ENCODE results near the gene KIAA0753.
A peak's percentile ranks its signal among the peaks of the same experiment; 100 is the strongest.

Gene KIAA0753

DNA sequence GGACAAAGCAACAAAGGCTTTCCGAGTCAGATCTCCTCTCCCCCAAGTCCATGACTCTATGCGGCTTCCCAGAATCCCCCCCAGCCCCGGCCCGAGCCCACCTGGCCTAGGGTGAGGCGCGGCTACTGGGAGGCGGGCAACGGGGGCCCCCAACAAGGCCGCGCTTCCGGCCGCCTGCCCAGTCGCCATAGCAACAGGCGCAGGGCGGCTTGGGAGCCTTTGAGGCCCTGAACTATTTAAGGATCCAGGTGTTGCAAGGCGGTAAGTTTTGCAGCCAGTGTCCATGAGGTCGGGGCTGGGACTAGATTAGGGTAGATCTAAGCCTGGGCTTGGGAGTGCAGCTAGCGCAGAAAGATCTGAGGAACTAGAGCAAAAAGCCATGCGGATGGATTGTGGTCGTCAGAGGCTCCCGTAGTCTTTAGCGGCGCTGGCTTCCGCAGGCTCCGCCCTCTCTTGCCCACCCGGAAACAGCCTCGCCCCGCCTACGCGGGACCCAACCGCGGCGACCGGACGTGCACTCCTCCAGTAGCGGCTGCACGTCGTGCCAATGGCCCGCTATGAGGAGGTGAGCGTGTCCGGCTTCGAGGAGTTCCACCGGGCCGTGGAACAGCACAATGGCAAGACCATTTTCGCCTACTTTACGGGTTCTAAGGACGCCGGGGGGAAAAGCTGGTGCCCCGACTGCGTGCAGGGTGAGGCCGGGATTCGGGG is at the start of gene KIAA0753, which contains the start of gene TXNDC17:
TSS of gene KIAA0753 (minus strand) at position 176 of the 711 bp plus-strand sequence. CDS start 5,608 bp downstream, outside the sequence.
TSS of gene TXNDC17 (plus strand) at position 525 of the 711 bp plus-strand sequence. CDS start at position 548, 23 bp downstream.
- DNase-seq (ENCODE audit: low spot score), result peak; percentile 89

DNA sequence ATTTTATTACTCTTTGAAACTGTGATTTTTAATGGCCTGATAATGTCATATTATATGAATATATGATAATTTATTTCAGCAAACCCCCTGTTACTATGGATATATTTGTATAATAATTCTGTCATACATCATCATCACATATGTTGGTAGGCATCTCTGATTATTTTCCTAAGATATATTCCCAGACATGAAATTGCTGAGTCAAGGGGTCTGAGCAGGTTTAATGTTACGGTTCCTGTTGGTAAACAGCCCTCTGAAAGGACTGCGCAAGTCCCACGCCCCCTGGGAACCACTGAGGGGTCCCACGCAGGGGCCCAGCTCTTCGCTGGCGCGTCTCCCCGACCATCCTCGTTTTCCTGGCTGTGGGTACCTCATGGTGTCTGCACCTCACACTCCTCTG is 48.4 kb upstream of the KIAA0753 start:
- no peak for DNase-seq (ENCODE audit: low spot score)

DNA sequence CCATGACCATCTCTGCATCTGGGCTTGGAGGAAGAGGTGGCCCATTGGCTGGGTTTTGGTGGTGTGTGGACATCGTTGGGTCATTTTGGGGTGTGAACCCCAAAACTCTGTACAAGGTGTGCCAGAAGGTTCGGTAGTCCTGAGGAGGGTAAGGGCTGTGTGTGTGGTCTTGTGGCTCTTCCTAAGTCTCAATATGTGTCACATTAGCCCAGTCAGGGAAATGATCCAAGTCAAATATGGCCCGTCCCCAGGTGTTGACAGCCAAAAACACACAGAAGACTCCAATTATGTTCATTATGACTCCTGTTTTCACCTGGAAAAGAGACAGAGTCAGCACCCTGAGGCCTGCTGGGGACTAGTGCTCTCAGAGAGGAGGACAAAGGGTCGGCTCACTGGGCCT is 45.5 kb upstream of the KIAA0753 start:
- DNase-seq (ENCODE audit: low spot score), result no peak

DNA sequence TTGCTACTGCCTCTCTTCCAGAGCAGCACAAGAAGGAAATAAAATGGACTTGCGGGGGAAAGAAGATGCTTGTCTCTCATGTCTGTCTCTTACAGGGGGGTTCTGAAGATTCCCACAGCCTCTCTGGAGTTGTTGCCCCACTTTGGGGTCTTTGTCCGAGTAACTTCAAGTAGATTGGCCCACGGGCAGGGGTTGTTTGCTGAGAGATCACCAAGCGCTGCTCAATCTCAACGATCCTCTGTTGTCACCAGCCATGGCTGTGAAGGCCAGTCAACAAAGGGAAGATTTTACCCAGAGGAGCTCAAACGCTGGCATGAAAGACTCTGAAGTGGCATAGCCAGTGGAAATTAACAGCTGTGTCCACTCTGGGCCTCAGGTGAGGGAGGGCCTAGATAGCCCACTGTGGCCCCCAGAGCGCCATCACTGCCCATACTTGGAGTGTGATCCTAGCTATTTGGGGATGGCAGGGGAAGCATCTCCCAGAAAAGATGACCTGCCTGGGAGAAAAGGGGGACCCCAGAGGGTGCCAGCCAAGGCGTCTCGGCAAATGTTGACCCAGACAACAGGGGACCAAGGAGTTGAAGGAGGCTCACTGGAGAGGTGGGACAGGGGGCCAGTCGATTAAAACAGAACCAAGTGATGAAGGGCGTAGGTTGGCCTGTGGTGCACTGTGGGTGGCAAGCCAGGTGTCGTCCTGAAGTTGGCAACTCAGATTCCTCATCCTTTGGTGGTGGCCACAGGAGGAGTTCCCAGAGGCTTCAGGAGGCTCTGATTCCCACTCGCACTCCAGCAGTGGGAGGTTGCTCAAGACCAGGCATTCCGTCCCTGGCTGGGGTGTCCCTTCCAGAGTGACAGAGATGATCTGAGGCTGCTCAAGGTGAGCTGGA is 44.6 kb upstream of the KIAA0753 start:
- no peak for DNase-seq (ENCODE audit: low spot score)

DNA sequence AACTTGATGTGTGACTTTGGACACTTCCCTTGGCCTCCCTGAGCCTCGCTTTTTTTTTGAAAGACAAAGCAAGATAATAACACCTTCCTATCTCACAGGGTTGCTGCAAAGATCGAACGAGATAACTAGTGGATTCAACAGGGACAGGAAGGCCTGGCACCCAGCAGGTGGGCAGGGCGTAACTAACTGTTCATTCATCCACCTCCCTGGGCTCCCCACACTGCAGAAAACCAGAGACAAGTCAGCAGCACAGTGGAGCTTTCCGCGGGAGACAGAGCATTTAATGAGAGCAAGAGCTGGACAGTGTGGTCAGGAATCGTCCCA is 43.9 kb upstream of the KIAA0753 start:
- DNase-seq (ENCODE audit: low spot score), result no peak

DNA sequence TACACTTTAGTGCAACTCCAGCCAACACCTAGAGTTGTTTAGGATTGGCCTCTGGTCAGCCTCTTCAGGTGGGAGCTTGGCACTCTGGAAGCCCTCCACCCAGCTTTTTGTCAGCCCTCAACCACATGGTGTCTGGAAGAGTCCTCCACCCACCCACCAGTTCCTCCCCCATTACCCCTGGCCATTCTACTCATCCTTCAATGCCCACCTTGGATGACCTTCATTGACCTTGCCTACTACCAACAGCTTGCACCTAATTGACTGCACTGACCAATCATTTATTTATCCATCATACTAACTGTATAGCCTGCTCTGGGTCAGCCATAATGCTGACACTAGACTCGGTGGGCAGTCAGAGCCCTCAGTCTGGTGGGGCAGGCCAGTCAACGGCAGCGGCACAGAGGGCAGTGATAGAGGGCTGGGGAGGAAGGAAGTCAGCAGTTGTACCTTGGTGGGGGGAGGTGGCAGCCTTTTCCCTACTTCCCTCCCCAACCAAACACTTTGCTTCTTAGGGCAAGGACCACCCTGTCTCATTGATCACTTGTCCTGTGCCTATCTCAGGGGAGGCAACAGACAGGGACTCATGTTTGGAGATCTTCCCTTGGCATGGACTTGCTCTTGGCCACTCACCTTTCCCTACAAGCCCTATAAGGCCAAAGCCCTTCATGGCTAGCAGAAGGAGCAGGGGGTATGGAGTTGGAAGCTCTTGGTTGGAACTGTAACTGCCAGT is 43.4 kb upstream of the KIAA0753 start:
- no peak for DNase-seq (ENCODE audit: low spot score)

DNA sequence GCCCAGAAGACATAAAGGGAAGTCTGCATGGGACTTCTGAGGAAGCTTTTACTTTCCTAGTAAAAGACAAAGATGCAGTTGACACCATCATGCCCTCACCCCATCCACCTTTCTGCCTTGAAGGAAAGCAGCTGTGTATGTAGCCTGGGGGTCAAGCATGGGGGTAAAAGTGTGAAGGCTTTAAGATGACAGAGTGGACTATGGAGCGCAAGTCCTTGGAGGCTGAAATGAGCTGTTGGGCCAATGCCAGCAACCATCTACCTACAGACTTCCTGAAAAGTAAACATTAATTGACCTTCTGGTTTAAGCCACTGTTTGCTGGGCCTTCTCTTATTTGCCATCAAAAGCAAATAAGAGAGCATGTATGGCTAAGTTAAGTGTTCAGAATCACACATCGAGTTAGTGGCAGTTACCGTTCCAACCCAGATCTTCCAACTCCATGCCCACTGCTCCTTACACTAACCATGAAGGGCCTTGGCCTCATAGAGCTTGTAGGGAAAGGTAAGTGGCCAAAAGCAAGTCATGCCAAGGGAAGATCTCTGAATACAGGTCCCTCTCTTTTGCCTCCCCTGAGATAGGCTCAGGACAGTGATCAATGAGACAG is 42.7 kb upstream of the KIAA0753 start:
- no peak for DNase-seq (ENCODE audit: low spot score)

DNA sequence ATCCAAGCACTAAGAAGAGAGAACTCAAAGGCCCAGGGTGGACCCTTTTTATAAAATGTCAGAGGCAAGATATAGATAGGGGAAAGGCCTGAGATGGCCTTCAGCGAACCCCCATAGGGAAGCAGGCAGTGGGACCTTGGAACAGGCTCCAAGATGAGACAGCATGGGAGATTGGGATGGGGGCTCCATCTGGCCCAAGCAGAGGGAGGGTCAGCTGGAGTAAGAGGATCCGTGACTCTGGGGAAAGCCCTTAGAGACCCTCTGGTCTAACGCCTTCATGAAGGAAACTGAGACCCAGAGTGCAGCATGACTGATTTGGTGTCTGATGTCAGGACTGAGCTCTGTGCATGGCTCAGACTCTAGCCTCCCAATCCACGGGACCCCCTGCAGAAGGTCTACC is 41.8 kb upstream of the KIAA0753 start:
- no peak for DNase-seq (ENCODE audit: low spot score)

DNA sequence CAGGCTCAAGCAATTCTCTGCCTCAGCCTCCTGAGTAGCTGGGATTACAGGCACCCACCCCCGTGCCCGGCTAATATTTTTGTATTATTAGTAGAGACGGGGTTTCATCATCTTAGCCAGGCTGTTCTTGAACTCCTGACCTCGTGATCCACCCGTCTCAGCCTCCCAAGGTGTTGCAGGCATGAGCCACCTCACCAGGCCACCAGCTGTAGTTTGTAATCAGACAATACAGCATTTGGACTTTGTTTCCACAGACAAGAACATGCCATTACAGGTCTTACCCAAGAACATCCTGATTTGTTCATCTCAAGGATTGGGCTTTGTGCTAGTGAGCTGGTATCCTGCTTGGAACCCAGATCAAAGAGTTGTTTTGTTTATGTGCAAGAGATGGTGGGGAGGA is 41.2 kb upstream of the KIAA0753 start:
- DNase-seq (ENCODE audit: low spot score), result no peak

DNA sequence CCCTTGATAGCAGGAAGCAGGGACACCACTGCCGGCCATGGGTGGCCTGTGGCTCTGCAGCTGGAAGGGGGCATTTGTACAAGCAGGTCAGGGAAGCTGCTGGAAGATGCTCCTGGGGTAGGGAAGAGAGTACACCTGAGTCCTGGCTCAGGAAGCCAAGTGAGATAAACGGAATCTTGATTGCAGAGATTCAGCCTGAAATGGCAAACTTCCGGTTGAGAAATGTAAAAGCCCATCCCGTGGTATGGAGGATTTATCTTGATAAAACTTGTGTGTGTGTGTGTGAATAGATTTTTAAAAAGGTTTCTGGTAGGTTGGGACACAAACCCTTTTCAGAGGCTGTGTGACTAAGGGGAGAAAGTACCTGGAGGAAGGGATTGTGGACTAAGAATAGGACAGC is 40.7 kb upstream of the KIAA0753 start:
- DNase-seq (ENCODE audit: low spot score), result no peak

DNA sequence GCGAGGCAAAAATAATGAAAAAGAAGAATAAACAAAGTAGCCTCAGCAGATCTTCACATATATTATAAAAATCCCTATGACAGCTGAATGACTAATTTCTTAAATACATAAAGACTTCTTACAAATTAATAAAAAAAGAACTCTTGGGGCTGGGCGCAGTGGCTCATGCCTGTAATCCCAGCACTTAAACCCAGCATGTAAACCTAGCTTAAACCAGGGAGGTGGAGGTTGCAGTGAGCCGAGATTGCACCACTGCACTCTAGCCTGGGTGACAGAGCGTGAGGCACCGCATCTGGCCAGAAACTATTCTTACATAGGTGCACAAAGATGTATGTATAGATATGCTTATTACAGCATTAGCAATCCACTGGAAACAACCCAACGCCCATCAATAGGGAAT is 38.7 kb upstream of the KIAA0753 start:
- DNase-seq (ENCODE audit: low spot score), result no peak

DNA sequence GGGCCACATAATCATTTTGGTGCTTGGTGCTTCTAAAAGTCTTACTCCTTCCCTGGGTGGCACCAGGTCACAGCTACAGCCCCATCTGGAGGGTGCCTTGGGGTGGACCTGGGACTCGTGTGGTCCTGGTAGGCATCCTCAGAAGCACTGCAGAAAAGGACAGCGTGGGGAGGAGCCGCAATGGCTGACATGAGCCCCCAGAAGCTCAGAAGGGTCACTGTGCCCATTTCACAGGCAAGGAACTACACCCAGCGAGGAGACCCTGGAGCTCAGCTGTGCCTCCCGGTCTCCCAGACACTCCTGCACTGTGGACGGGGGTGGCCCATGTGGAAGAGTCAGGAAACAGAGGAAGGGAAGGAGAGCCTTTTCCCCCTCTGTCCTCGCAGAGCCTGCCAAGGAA is 37.4 kb upstream of the KIAA0753 start:
- DNase-seq (ENCODE audit: low spot score), result no peak

DNA sequence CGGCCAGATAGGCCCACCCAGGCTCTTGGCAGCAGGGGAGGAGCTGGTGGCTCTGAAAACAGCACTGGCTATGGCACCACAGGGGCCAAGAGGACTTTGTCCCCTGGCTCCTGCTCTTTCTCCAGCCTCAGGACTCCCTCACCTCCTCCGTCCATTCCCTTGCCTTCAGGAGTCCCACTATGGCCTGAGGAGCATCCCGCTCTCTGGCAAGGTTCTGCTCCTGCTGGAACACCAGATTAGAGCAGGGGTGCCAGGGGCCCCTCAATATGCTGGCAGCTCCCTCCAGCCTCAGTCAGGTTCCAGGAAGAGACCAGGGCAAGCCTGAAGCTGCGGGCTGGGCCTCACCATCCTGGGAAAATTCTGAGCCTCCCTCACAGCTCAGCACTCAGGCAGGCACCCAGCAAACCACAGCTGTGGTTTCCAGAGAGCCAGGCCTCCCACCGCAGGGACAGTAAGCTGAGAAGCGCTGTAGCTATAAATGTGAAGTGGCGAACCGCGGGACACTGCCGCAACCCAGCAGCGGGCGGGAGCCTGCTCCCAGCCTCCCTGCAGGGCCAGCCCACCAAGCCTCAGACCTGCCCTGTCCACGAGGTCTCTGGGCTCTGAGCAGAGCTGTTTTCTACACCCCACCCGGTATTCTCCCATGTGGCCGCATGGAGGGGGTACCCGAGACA is 36.8 kb upstream of the KIAA0753 start:
- DNase-seq (ENCODE audit: low spot score), result no peak

DNA sequence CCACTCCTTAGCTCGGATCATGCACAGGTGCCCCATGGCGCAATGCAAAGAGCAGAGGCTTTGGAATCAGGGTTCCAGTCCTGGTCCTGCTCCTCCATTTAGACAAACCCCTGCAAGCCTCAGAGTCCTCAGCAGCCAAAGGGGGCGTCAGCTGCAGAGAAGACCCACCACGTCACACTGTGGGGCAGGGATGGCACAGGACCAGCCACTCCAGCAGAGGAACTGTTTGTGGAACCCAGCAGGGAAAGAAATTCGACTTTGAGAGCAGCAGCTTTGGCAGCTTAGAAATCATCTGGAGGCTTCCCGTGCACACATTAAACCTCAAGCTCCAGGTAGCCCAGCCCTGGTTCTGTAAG is 36.3 kb upstream of the KIAA0753 start:
- DNase-seq (ENCODE audit: low spot score), result no peak

DNA sequence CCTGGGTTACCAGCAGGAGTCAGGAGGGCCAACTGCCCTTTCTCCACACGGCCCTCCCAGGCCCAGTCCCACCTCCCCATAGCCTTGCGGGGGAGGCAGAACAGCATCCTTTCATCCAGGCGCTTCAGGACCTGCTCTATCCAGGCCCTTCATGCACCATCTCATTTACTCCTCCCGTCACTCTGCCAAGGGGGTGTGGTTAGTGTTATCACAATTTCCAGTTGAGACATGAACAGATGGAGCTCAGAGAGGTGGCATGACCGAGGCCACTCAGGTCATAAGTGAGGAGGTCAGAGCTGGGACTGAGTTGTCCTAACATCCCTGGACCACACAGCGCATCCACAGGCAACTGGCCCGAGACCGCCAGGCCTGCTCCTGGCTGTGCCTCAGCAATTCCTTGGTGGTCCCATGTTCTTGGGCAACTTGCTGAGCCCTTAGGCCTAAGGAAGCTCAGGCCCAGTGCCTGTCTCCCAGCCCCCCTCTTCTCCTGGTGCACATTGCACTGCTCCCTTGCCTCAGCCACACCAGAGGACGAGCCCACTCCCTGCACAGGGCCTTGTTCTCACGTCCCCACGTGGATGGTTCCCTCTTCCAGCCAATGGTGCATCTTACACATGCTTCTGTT is 34.8 kb upstream of the KIAA0753 start:
- no peak for DNase-seq (ENCODE audit: low spot score)

DNA sequence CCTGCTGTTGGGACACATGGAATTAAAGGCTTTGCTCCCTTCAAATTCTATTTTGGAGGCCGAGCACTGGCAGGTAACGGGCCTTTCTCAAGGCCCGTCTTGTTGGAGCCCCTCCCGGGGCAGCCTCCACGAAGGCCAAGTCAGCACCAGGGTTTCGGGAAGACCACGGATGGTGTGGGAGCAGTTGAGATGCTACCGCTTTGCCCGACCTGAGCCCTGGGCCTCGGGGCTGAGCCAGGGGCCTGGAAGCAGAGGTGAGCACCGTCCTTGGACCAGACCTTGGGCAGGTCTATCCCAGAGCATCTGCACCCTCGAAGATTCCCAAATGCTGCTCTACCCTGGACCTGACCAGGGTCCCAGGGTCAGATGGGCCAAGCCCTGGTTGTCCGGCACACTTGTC is 34.1 kb upstream of the KIAA0753 start:
- no peak for DNase-seq (ENCODE audit: low spot score)

DNA sequence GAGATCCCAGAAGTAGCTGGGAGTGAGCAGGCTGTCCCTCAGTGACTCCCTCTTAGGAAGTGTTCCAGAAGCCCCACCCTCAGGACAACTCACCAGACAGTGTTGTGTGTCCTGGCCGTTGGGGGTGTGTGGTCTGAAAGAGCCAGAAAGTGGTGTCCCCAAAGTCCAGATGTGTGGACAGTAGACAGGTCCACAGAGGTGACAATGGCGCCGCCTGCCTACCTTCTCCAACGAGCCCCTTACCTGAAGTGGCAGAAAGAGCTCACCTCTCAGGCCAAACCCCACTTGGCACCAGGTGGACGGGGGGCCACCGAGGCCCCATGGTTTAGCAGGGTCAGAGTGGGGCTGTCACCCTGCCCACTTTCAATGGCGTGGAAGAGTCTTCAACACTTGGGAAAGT is 30.9 kb upstream of the KIAA0753 start:
- no peak for DNase-seq (ENCODE audit: low spot score)

DNA sequence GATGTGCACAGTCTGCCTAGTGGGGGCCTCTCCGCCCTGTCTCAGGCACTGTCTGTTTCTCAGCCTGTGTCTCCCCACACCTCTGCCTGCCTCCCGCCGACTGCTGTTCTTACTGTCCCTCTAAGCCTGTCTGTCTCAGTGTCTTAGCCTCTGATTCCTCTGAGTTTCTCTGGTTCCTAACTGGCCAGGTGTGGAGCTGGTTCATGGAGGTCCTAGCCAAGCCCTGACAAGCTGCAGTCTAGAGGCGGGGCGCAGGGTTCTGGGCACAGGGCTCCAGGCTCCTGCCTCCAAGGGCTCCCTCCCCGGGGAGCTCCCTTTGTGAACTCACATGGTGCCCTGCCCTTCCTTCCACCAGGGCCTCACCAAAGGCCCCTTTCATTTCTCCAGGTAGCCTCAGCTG is 30.5 kb upstream of the KIAA0753 start:
- no peak for DNase-seq (ENCODE audit: low spot score)

DNA sequence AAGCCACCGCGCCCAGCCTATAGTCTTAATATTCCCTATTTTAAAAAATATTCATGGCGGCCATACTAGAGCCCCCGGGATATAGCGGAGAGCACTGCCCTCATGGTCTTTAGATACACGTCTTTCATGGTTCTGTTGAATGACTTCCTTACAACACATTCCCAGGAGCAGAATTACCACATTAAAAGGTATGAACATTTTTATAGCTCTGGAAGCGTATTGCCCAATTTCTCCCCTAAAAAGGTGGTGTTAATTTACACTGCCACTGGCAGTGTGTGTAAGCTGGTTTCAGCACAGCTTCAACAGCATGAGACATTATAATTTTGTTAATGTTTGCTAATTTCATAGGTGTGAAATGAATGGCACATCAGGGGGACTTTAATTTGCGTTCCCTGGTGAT is 30.1 kb upstream of the KIAA0753 start:
- no peak for DNase-seq (ENCODE audit: low spot score)

DNA sequence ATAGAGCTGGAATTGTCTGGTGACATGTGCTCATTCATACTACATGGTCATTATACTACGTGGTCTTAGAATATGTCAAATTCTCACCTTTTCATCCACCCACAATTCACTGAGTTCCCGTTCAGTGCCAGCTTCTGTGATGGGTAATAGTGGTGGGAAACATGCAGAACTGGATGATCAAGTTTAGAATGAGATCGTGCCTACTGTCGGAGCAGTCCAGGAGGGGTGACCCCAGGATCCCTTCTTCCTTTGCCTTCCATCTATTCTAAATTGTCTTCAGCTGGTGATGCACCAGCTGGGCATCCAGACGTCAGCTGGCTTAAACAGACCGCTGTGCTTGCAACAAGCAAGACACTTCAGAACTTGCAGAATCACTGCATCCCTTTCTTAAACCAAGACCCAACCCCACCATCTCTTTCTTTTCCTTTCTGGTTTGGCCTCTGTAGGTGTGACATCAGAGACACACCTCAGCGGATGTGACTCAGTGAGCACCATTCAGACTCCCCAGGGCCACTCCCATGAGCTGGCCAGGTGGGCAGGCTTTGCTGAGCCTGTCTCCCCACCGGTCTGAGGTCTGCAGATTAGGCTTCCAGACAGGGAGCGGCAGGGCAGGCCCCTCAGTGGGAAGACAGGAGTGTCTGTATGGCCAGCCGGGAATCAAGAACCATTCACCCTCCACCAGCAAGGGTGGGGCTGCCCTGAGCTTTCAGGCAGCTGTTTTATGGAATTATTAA is 29.1 kb upstream of the KIAA0753 start:
- peak; percentile 89 for DNase-seq (ENCODE audit: low spot score)

Data from LoVo (cell line).